ENCODE results near the gene GPR34. TPM values are rescaled to one million over a fixed set of nuclear protein-coding genes. Genes with fewer than 3 reads are reported as not detected.

GPR34 gene, protein sequence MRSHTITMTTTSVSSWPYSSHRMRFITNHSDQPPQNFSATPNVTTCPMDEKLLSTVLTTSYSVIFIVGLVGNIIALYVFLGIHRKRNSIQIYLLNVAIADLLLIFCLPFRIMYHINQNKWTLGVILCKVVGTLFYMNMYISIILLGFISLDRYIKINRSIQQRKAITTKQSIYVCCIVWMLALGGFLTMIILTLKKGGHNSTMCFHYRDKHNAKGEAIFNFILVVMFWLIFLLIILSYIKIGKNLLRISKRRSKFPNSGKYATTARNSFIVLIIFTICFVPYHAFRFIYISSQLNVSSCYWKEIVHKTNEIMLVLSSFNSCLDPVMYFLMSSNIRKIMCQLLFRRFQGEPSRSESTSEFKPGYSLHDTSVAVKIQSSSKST
- polyA plus RNA-seq: 1.0 and 2.6 TPM in 2 replicates

DNA sequence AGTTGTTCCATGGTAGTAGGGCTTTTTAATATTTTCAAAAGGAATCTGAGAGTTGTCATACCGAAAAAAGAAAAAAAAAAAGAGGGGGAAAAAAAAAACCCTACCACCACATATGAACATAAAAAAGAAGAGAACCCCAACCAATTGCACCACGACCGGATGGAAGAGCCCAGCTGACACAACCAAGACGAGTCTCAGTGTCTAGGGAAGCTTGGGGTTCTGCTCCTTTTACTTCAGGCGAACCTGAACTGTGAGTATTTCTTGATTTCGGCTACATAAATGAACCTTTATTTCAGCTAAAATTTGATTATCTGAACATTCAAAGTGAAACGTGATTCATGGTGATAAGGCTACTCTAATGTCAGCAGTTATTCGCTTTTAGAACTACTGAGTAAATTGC is at the start of gene GPR34:
GPR34 (plus strand) TSS at position 139 of the 400 bp plus-strand sequence. CDS start 6,661 bp downstream, outside the sequence.

DNA sequence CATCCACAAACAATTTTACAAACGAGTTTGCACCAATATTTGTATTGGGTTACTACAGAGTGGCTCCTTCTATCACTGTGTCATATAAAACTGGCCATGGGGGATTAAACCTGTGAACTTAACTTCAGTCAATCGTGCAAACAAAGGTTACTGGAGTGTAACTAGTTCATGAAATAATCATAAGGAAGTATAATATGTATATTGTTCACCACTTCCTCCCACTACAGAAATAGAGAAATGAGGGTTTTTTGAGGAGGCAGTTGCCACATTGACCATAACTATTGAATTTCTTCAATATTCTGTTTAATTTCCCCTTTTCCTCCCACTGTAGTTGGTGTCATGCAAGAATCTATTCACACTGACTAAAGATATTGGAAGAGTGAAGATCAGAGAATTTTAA is 35.1 kb downstream of the GPR34 start, which contains the start of gene GPR82:
GPR82 (plus strand) TSS at position 356 of the 400 bp plus-strand sequence. CDS start 2,846 bp downstream, outside the sequence.

Other genes with a start within 250 kb of the GPR34 start
- not detected in 2 replicates for gene NYX, start 241.6 kb upstream of the GPR34 start, polyA plus RNA-seq
- 0.42 and 0.85 TPM in 2 replicates for gene GPR82, start 35.2 kb downstream of the GPR34 start, polyA plus RNA-seq
- 16.2 and 21.0 TPM in 2 replicates for gene CASK, start 234.6 kb downstream of the GPR34 start, polyA plus RNA-seq

Data from Purkinje cell (primary cell).